Measurements from ENCODE around the gene ATP1A2.
A peak's percentile ranks its signal among the peaks of the same experiment; 100 is the strongest.

The ATP1A2 gene

GRCh38 chr1:160115545-160116282, at the start of gene ATP1A2:
Gene ATP1A2, plus strand, starts transcription at chr1:160115759. Its CDS starts 103 bp downstream, at chr1:160115862.
- no peaks in the 10 kb centered on the region for H3K9me3 ChIP-seq (ENCODE audit: insufficient read depth, low read depth, low read length)
- no peak within 1 kb of the TSS for H3K27ac ChIP-seq (ENCODE audit: low read length)
- no peaks in the 10 kb centered on the region for H3K27me3 ChIP-seq (ENCODE audit: insufficient read depth, low read length)
- peaks cover 31% of the 10 kb centered on the region for H3K4me1 ChIP-seq (ENCODE audit: insufficient read depth, low read length)
- H3K36me3 ChIP-seq (ENCODE audit: insufficient read depth, low read depth, low read length) = peaks cover 4% of the 10 kb centered on the region; the same call in 1 of the 2 replicates
- peak within 1 kb of the TSS; percentile 48; the same call in 1 of the 2 replicates for H3K9ac ChIP-seq (ENCODE audit: low read depth, low read length)
- H3K4me3 ChIP-seq (ENCODE audit: low read length) = peak within 1 kb of the TSS; percentile 63

- Histone ChIP-seq H3K27ac (ENCODE audit: low read length) (no peak overlapping the region), H3K9ac (ENCODE audit: low read depth, low read length) (no peak overlapping the region), H3K36me3 (ENCODE audit: insufficient read depth, low read depth, low read length) (no peaks in the 10 kb centered on the region), H3K4me3 (ENCODE audit: low read length) (no peak overlapping the region), H3K27me3 (ENCODE audit: insufficient read depth, low read length) (peaks cover 32% of the 10 kb centered on the region), H3K9me3 (ENCODE audit: insufficient read depth, low read depth, low read length) (no peaks in the 10 kb centered on the region), H3K4me1 (ENCODE audit: insufficient read depth, low read length) (no peaks in the 10 kb centered on the region; the same call in 1 of the 2 replicates)
Observed at GRCh38 chr1:160066829-160067745, 48.5 kb upstream of the ATP1A2 start.

- no peak overlapping the region for H3K4me3 ChIP-seq (ENCODE audit: low read length)
- no peak overlapping the region for H3K9ac ChIP-seq (ENCODE audit: low read depth, low read length)
- H3K4me1 ChIP-seq (ENCODE audit: insufficient read depth, low read length) = no peaks in the 10 kb centered on the region; the same call in 1 of the 2 replicates
- H3K36me3 ChIP-seq (ENCODE audit: insufficient read depth, low read depth, low read length) = no peaks in the 10 kb centered on the region
- H3K27me3 ChIP-seq (ENCODE audit: insufficient read depth, low read length) = peaks cover 39% of the 10 kb centered on the region
- H3K9me3 ChIP-seq (ENCODE audit: insufficient read depth, low read depth, low read length) = no peaks in the 10 kb centered on the region
- no peak overlapping the region for H3K27ac ChIP-seq (ENCODE audit: low read length)
Observed at GRCh38 chr1:160068225-160068624, 47.3 kb upstream of the ATP1A2 start.

- Histone ChIP-seq H3K9ac (ENCODE audit: low read depth, low read length) (0 out of 2 replicates have a peak within 1 kb of the TSS, but pooled peaks have one; percentile 11), H3K4me3 (ENCODE audit: low read length) (peak within 1 kb of the TSS; percentile 75), H3K27ac (ENCODE audit: low read length) (no peak within 1 kb of the TSS), H3K4me1 (ENCODE audit: insufficient read depth, low read length) (no peaks in the 10 kb centered on the region; the same call in 1 of the 2 replicates), H3K27me3 (ENCODE audit: insufficient read depth, low read length) (peaks cover 40% of the 10 kb centered on the region), H3K9me3 (ENCODE audit: insufficient read depth, low read depth, low read length) (no peaks in the 10 kb centered on the region), H3K36me3 (ENCODE audit: insufficient read depth, low read depth, low read length) (no peaks in the 10 kb centered on the region)
Observed at GRCh38 chr1:160069460-160070231, 45.9 kb upstream of the ATP1A2 start, which contains the start of gene KCNJ10. Gene KCNJ10, minus strand, starts transcription at chr1:160070160. Its CDS starts 27,628 bp downstream, at chr1:160042532.

- H3K9ac ChIP-seq (ENCODE audit: low read depth, low read length) = 0 out of 2 replicates have a peak overlapping the region, but pooled peaks have one; percentile 11
- no peaks in the 10 kb centered on the region for H3K9me3 ChIP-seq (ENCODE audit: insufficient read depth, low read depth, low read length)
- H3K27me3 ChIP-seq (ENCODE audit: insufficient read depth, low read length) = peaks cover 44% of the 10 kb centered on the region
- H3K4me3 ChIP-seq (ENCODE audit: low read length) = peak overlapping the region; percentile 75
- no peaks in the 10 kb centered on the region; the same call in 1 of the 2 replicates for H3K4me1 ChIP-seq (ENCODE audit: insufficient read depth, low read length)
- H3K36me3 ChIP-seq (ENCODE audit: insufficient read depth, low read depth, low read length) = no peaks in the 10 kb centered on the region
- no peak overlapping the region for H3K27ac ChIP-seq (ENCODE audit: low read length)
Observed at GRCh38 chr1:160070243-160071163, 45.1 kb upstream of the ATP1A2 start.

- Histone ChIP-seq H3K9me3 (ENCODE audit: insufficient read depth, low read depth, low read length) (no peaks in the 10 kb centered on the region), H3K27me3 (ENCODE audit: insufficient read depth, low read length) (peaks cover 49% of the 10 kb centered on the region), H3K27ac (ENCODE audit: low read length) (no peak overlapping the region), H3K4me1 (ENCODE audit: insufficient read depth, low read length) (no peaks in the 10 kb centered on the region; the same call in 1 of the 2 replicates), H3K9ac (ENCODE audit: low read depth, low read length) (no peak overlapping the region), H3K36me3 (ENCODE audit: insufficient read depth, low read depth, low read length) (no peaks in the 10 kb centered on the region), H3K4me3 (ENCODE audit: low read length) (0 out of 2 replicates have a peak overlapping the region, but pooled peaks have one; percentile 75)
Observed at GRCh38 chr1:160071289-160071688, 44.3 kb upstream of the ATP1A2 start.

GRCh38 chr1:160074865-160075264, 40.7 kb upstream of the ATP1A2 start:
- H3K9me3 ChIP-seq (ENCODE audit: insufficient read depth, low read depth, low read length) = no peaks in the 10 kb centered on the region
- H3K27me3 ChIP-seq (ENCODE audit: insufficient read depth, low read length) = peaks cover 51% of the 10 kb centered on the region
- no peak overlapping the region for H3K9ac ChIP-seq (ENCODE audit: low read depth, low read length)
- H3K27ac ChIP-seq (ENCODE audit: low read length) = no peak overlapping the region
- H3K4me3 ChIP-seq (ENCODE audit: low read length) = no peak overlapping the region
- H3K36me3 ChIP-seq (ENCODE audit: insufficient read depth, low read depth, low read length) = no peaks in the 10 kb centered on the region
- H3K4me1 ChIP-seq (ENCODE audit: insufficient read depth, low read length) = no peaks in the 10 kb centered on the region; the same call in 1 of the 2 replicates

GRCh38 chr1:160075836-160076235, 39.7 kb upstream of the ATP1A2 start:
- H3K4me1 ChIP-seq (ENCODE audit: insufficient read depth, low read length) = no peaks in the 10 kb centered on the region; the same call in 1 of the 2 replicates
- H3K27ac ChIP-seq (ENCODE audit: low read length) = no peak overlapping the region
- H3K9ac ChIP-seq (ENCODE audit: low read depth, low read length) = no peak overlapping the region
- H3K9me3 ChIP-seq (ENCODE audit: insufficient read depth, low read depth, low read length) = no peaks in the 10 kb centered on the region
- H3K36me3 ChIP-seq (ENCODE audit: insufficient read depth, low read depth, low read length) = no peaks in the 10 kb centered on the region
- peaks cover 57% of the 10 kb centered on the region for H3K27me3 ChIP-seq (ENCODE audit: insufficient read depth, low read length)
- no peak overlapping the region for H3K4me3 ChIP-seq (ENCODE audit: low read length)

- Histone ChIP-seq H3K9ac (ENCODE audit: low read depth, low read length) (no peak overlapping the region), H3K9me3 (ENCODE audit: insufficient read depth, low read depth, low read length) (no peaks in the 10 kb centered on the region)
Observed at GRCh38 chr1:160076295-160076694, 39.3 kb upstream of the ATP1A2 start.

GRCh38 chr1:160077486-160077885, 38.1 kb upstream of the ATP1A2 start:
- Histone ChIP-seq H3K4me3 (ENCODE audit: low read length) (no peak overlapping the region), H3K9me3 (ENCODE audit: insufficient read depth, low read depth, low read length) (no peaks in the 10 kb centered on the region), H3K27me3 (ENCODE audit: insufficient read depth, low read length) (peaks cover 58% of the 10 kb centered on the region), H3K9ac (ENCODE audit: low read depth, low read length) (no peak overlapping the region), H3K4me1 (ENCODE audit: insufficient read depth, low read length) (no peaks in the 10 kb centered on the region), H3K27ac (ENCODE audit: low read length) (no peak overlapping the region), H3K36me3 (ENCODE audit: insufficient read depth, low read depth, low read length) (no peaks in the 10 kb centered on the region)

More at GRCh38 chr1:160076295-160076694, 39.3 kb upstream of the ATP1A2 start:
- Histone ChIP-seq H3K36me3 (ENCODE audit: insufficient read depth, low read depth, low read length) (no peaks in the 10 kb centered on the region), H3K4me1 (ENCODE audit: insufficient read depth, low read length) (no peaks in the 10 kb centered on the region), H3K4me3 (ENCODE audit: low read length) (no peak overlapping the region), H3K27ac (ENCODE audit: low read length) (no peak overlapping the region), H3K27me3 (ENCODE audit: insufficient read depth, low read length) (peaks cover 57% of the 10 kb centered on the region)

All from iPS-20b (cell line).